ENCODE measurements around the gene CLASRP.

CLASRP gene

GRCh38 chr19:45008552-45008951 lies 30.3 kb upstream of the CLASRP start:
- no peak overlapping the region for H3K4me3 ChIP-seq (ENCODE audit: low read depth, low read length)
- DNase-seq (ENCODE audit: low read depth) = no peak
- in situ Hi-C loops (cut with HindIII; ENCODE audit: low sequenced_read_pairs) = no loop called here
- TF ChIP-seq CTCF (IDR thresholded peaks at IDR 0.05; ENCODE audit: low read depth, low read length, missing control alignments) = no peak

DNA sequence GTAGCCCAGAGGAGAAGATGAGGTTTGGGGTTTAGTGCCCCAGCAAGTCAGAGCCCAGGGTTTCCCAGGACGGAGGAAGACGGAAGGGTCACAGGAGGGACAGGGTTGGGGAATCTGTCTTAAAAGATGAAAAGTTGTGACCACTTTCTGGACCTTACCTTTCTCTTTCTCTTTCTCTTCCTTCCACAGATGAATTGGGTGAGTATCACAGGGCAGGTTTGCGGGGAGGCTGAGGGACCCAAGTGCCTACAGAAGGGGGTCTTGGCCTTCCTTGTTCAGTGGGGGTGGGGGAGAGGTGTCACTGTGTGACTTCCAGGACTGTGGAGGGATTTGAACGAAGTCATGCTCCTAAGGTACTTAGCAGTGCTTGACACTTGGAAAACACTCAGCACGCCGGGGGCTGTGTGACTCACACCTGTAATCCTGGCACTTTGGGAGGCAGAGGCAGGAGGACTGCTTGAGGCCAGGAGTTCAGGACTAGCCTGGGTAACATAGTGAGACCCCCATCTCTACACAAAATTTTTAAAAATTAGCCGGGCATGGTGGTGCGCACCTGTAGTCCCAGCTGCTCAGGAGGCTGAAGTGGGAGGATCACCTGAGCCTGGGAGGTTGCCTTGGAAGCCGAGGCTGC lies 29.1 kb upstream of the CLASRP start:
- in situ Hi-C loops (cut with HindIII; ENCODE audit: low sequenced_read_pairs) = no loop called here
- H3K4me3 ChIP-seq (ENCODE audit: low read depth, low read length) = no peak overlapping the region
- no peak for DNase-seq (ENCODE audit: low read depth)
- no peak for TF ChIP-seq CTCF (IDR thresholded peaks at IDR 0.05; ENCODE audit: low read depth, low read length, missing control alignments)

DNA sequence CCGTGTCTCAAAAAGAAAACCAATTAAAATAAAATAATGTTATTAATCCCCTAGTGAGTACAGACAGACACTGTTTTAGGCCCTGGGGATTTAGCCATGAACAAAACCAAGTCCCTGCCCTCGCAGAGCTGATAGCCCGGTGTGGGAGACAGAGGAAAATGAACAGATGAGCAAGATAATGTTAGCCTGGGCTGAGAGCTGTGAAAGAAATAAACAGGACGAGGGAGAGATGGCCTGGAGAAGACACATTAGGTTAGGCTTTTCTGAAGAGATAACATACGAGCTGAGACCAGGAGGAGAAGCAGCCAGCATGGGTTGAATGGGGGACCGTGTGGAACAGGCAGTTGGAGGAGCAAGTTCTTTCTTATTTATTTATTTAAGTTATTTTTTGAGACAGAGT lies 28.5 kb upstream of the CLASRP start:
- in situ Hi-C loops (cut with HindIII; ENCODE audit: low sequenced_read_pairs) = no loop called here
- TF ChIP-seq CTCF (IDR thresholded peaks at IDR 0.05; ENCODE audit: low read depth, low read length, missing control alignments) = no peak

DNA sequence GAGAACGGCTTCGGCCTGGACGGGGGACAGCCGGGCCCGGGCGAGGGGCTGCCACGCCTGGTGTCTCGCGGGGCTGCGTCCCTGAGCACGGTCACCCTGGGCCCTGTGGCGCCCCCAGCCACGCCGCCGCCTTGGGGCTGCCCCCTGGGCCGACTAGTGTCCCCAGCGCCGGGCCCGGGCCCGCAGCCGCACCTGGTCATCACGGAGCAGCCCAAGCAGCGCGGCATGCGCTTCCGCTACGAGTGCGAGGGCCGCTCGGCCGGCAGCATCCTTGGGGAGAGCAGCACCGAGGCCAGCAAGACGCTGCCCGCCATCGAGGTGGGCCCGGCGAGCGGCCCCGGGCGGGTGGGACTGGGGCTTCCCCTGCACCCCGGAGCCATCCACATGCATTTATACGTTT lies 26.9 kb upstream of the CLASRP start:
- TF ChIP-seq CTCF (IDR thresholded peaks at IDR 0.05; ENCODE audit: low read depth, low read length, missing control alignments) = no peak
- in situ Hi-C loops (cut with HindIII; ENCODE audit: low sequenced_read_pairs) = no loop called here
- no peak for DNase-seq (ENCODE audit: low read depth)
- H3K4me3 ChIP-seq (ENCODE audit: low read depth, low read length) = no peak overlapping the region

More for the DNA sequence above, 28.5 kb upstream of the CLASRP start:
- DNase-seq (ENCODE audit: low read depth) = no peak
- no peak overlapping the region for H3K4me3 ChIP-seq (ENCODE audit: low read depth, low read length)

- in situ Hi-C loops (cut with HindIII; ENCODE audit: low sequenced_read_pairs) = no loop called here
- TF ChIP-seq CTCF (IDR thresholded peaks at IDR 0.05; ENCODE audit: low read depth, low read length, missing control alignments) = peak; percentile 76
- peak; percentile 58 for DNase-seq (ENCODE audit: low read depth)
- H3K4me3 ChIP-seq (ENCODE audit: low read depth, low read length) = no peak overlapping the region
Measured at GRCh38 chr19:45016388-45017314, 22.2 kb upstream of the CLASRP start.

DNA sequence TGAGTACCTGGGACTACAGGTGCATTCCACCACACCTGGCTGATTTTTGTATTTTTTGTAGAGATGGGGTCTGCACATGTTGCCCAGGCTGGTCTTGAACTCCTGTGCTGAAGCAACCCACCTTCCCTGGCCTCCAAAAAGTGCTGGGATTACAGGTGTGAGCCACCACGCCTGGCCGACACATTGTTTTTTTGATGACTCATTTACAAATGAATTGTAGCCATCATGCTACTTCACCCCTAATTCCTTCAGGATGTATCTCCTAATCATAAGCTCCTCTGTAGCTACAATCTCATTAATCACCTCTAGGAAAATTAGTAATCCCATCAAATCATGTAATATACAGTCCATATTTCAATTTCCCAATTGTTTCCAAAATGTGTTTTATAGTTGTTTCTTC lies 19.7 kb upstream of the CLASRP start:
- in situ Hi-C loops (cut with HindIII; ENCODE audit: low sequenced_read_pairs) = no loop called here
- TF ChIP-seq CTCF (IDR thresholded peaks at IDR 0.05; ENCODE audit: low read depth, low read length, missing control alignments) = no peak
- DNase-seq (ENCODE audit: low read depth) = no peak
- no peak overlapping the region for H3K4me3 ChIP-seq (ENCODE audit: low read depth, low read length)
